ENCODE data around the gene NBEA. TPM values are rescaled to one million over a fixed set of nuclear protein-coding genes. Genes with fewer than 3 reads are reported as not detected.

NBEA gene
- polyA plus RNA-seq, 4 donors, result 16.1 to 18.6 (median 17.2) TPM

- no peak for DNase-seq (ENCODE audit: low read depth in 4 of 4, low spot score in 3 of 4)
Measured at GRCh38 chr13:35694031-35694430, 752.0 kb downstream of the NBEA start.

- no peak for DNase-seq (ENCODE audit: low read depth in 4 of 4, low spot score in 3 of 4)
Measured at GRCh38 chr13:35694549-35695447, 752.7 kb downstream of the NBEA start.

- DNase-seq (ENCODE audit: low read depth in 4 of 4, low spot score in 3 of 4), result no peak
Measured at GRCh38 chr13:35695448-35695770, 753.3 kb downstream of the NBEA start.

DNA sequence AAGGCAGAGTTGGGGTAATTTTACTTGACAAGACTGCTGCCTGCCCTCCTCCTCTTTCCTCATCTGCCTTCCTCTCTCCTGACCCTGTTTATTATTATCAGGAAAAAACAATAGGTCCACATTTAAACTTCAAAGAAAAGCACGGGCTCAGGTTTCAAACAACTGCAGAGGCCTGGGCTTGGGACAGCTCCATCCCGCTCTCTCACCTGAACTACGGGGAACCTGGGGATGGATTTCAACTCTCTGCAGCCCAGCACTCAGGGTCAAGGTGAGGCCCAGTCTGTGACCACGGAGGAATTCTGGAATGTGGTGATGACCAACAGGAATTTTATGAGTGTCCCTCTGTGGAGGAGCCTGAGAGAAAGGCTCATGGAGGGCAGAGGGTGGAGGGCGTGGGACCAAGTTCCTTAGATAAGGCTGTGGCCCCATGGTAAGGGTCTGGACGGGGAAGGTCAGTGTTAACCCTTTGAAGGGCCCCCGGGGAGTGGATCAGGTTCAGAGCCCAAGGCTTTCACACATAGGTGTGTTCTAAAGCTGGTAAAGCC lies 755.2 kb downstream of the NBEA start:
- no peak for DNase-seq (ENCODE audit: low read depth in 4 of 4, low spot score in 3 of 4)

GRCh38 chr13:35698911-35699576 lies 757.0 kb downstream of the NBEA start:
- no peak for DNase-seq (ENCODE audit: low read depth in 4 of 4, low spot score in 3 of 4)

GRCh38 chr13:35699825-35700510 lies 757.9 kb downstream of the NBEA start:
- DNase-seq (ENCODE audit: low read depth in 4 of 4, low spot score in 3 of 4), result no peak

- DNase-seq (ENCODE audit: low read depth in 4 of 4, low spot score in 3 of 4), result no peak
Measured at GRCh38 chr13:35700671-35701070, 758.6 kb downstream of the NBEA start.

DNA sequence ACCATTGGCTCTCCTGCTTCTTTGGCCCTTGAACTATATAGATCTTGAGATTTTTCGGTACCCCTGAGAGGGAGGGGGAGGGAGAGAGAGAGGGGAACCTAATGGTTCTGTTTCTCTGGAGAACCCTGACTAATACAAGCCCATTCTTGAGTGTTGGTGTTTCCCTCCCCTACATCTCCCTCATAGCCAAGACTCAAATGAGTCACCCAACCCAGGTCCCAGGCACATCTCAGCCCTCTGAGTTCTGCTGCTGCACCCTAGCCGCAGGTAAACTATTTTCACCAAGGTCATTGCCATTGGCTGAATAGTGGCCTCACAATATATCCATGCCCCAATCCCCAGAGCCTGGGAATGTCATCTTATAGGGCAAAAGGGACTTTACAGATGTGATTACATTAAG lies 760.2 kb downstream of the NBEA start:
- DNase-seq (ENCODE audit: low read depth in 4 of 4, low spot score in 3 of 4), result no peak

GRCh38 chr13:35703061-35703460 lies 761.0 kb downstream of the NBEA start:
- DNase-seq (ENCODE audit: low read depth in 4 of 4, low spot score in 3 of 4), result no peak

DNA sequence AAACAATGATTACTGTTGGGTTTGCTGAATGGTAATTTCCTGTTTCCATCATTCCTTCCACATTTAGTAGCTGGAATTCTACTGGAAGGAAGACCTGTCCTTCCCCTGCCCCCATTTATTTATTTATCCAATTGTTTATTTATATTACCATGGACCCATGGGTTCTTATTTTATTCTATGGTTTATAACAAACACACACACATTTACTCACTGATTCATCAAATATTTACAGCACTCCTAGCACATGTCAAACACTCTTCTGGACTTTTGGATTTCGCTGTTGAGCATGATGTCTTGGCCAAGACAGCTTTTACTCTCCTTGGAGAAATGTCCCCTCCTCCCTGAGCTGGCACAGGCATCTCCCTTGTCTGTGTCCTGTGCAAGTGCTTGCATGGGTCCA lies 762.3 kb downstream of the NBEA start:
- no peak for DNase-seq (ENCODE audit: low read depth in 4 of 4, low spot score in 3 of 4)

DNA sequence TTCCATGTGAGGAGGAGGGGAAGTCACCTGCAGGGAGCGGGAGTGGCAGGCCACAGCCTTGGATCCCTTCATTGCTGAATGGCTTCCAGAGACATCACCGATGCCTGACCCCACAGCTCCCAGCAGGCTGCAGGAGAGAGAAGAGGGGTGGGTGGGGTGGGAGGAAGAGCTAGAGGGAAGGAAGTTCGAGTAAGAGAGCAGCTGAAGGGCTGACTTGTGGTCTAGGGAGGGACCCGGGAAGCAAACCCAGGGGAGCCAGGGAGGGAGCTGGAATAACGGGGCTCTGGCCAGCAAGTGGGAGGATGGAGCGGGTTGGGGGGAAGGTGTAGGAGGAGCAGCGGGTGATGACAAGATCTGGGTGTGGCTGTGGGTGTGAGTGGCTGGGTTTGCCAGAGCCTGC lies 764.2 kb downstream of the NBEA start:
- DNase-seq (ENCODE audit: low read depth in 4 of 4, low spot score in 3 of 4), result no peak

- DNase-seq (ENCODE audit: low read depth in 4 of 4, low spot score in 3 of 4), result no peak
Measured at GRCh38 chr13:35706721-35707120, 764.7 kb downstream of the NBEA start.

DNA sequence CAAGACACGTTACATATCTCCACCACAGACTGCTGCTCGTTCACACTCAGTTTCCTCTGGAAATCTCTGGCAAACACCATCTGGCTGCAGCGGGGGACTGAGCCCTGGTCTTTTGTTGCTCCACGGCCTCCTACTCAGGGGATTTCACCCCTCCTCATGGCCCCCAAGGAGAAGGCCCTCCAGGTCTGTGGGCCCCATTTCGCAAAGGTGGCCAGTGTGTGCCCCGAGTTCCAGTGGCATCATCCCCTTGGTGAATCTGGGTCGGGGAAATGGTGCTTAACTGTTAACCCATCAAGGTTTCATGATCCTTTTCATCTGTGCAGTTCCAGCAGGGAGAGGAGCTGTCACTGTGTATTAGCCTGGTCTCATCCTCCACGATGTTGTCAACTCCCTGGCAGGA lies 769.8 kb downstream of the NBEA start:
- no peak for DNase-seq (ENCODE audit: low read depth in 4 of 4, low spot score in 3 of 4)

- DNase-seq (ENCODE audit: low read depth in 4 of 4, low spot score in 3 of 4), result no peak
Measured at GRCh38 chr13:35712907-35713761, 771.1 kb downstream of the NBEA start.

DNA sequence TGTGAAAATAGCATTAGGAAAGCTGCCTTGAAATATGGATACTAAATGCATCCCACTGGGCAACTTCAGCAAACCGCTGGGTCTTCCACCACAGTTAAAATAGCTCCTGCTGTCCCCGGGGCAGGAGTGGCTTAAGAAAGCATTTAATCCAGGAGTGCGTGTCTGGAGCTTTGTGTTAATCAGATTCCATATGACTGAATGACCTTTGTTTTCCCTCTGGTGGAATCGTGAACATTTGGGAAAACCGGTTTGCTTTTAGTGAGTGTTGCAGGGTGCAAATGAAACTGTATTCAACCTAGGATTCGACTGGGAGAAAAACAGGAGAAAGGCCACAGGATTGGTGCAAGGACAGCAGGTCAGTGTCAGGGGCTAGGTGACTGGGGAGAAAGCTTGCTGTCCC lies 772.1 kb downstream of the NBEA start:
- no peak for DNase-seq (ENCODE audit: low read depth in 4 of 4, low spot score in 3 of 4)

- no peak for DNase-seq (ENCODE audit: low read depth in 4 of 4, low spot score in 3 of 4)
Measured at GRCh38 chr13:35714588-35715377, 772.7 kb downstream of the NBEA start.

- DNase-seq (ENCODE audit: low read depth in 4 of 4, low spot score in 3 of 4), result no peak
Measured at GRCh38 chr13:35716186-35716585, 774.1 kb downstream of the NBEA start.

GRCh38 chr13:35716729-35717128 lies 774.7 kb downstream of the NBEA start:
- DNase-seq (ENCODE audit: low read depth in 4 of 4, low spot score in 3 of 4), result no peak

GRCh38 chr13:35718084-35718483 lies 776.0 kb downstream of the NBEA start:
- DNase-seq (ENCODE audit: low read depth in 4 of 4, low spot score in 3 of 4), result no peak

GRCh38 chr13:35720290-35720689 lies 778.2 kb downstream of the NBEA start:
- DNase-seq (ENCODE audit: low read depth in 4 of 4, low spot score in 3 of 4), result no peak
